Lower leg skin (tissue), 4 donors: ENCODE results near the gene STXBP1. TPM values are rescaled to one million over a fixed set of nuclear protein-coding genes. Genes with fewer than 3 reads are reported as not detected.

Experiments used
- DNase-seq, 2 donors: peaks; one replicate each; pipeline ENCODE4 v3.0.0-alpha.2; 2019; ENCODE audit warnings: low spot score in 2 of 2
- H3K4me3 ChIP-seq: fragments of 200-600 bp; sonication (generic); 2 replicates; pipeline ENCODE4 v1.5.1; 2017; ENCODE audit warnings: mild to moderate bottlenecking, low read depth; ENCODE audit not compliant: poor library complexity, severe bottlenecking
- POLR2A ChIP-seq, 2 donors: fragments of 450-650 bp; IDR thresholded peaks; one replicate each; pipeline ENCODE4 v1.6.1; 2016 to 2017; ENCODE audit warnings: antibody characterized with exemption in 2 of 2, mild to moderate bottlenecking in 1 of 2, moderate library complexity in 1 of 2
- WGBS, 2 donors: methylation state at CpG; one replicate each; pipeline ENCODE4 v1.1.5; 2018; 5-methylcytosine and 5-hydroxymethylcytosine counted together
- intact Hi-C: fragments of 100-400 bp; cut with DNase I; formaldehyde crosslinking; loops from one replicate; pipeline ENCODE4 v1.15.0; 2023; ENCODE audit warnings: low total_unique reads
- total RNA-seq, 4 donors: library from RNA; depleted of rRNA; stranded (reverse); fragments of >200 nt; gene quantifications; one replicate each; pipeline ENCODE4 v1.1.0, GENCODE V29; 2016
- TF ChIP-seq, protein P1 (sequence below), 3 donors: fragments of 450-650 bp; IDR thresholded peaks; one replicate each; pipeline ENCODE4 v1.5.1; 2016; ENCODE audit warnings: antibody characterized with exemption in 3 of 3, mild to moderate bottlenecking in 3 of 3, moderate library complexity in 2 of 3

STXBP1 gene
- total RNA-seq, 4 donors from 2014 or later: 17.4 to 66.8 (median 30.5) TPM

DNA sequence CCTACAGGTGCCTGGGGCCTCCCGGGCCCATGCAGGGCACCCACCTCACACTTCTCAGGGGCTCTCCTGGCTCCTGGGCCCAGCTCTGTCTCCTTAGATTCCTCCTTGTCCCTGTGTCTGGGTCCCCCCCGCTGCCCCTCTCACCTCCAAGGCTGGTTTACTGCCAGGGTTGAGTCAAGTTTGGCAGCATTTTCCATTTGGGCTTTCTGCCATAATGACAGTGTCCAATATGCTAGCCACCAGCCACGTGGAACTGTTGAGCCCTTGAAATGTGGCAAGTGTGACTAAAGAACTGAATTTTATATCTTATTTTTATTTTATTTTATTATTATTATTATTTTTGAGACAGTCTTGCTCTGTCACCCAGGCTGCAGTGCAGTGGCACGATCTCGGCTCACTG, 105.7 kb downstream of the STXBP1 start:
- no peak overlapping the region for H3K4me3 ChIP-seq
- intact Hi-C loops: no loop called here
- DNase-seq: no peak
- TF ChIP-seq POLR2A (IDR thresholded peaks at IDR 0.05): no peak
- TF ChIP-seq, protein P1, sequence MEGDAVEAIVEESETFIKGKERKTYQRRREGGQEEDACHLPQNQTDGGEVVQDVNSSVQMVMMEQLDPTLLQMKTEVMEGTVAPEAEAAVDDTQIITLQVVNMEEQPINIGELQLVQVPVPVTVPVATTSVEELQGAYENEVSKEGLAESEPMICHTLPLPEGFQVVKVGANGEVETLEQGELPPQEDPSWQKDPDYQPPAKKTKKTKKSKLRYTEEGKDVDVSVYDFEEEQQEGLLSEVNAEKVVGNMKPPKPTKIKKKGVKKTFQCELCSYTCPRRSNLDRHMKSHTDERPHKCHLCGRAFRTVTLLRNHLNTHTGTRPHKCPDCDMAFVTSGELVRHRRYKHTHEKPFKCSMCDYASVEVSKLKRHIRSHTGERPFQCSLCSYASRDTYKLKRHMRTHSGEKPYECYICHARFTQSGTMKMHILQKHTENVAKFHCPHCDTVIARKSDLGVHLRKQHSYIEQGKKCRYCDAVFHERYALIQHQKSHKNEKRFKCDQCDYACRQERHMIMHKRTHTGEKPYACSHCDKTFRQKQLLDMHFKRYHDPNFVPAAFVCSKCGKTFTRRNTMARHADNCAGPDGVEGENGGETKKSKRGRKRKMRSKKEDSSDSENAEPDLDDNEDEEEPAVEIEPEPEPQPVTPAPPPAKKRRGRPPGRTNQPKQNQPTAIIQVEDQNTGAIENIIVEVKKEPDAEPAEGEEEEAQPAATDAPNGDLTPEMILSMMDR (IDR thresholded peaks at IDR 0.05): no peak
- 84 to 85% methylated on average over 5 of the region's 5 CpGs for WGBS, 2 donors

DNA sequence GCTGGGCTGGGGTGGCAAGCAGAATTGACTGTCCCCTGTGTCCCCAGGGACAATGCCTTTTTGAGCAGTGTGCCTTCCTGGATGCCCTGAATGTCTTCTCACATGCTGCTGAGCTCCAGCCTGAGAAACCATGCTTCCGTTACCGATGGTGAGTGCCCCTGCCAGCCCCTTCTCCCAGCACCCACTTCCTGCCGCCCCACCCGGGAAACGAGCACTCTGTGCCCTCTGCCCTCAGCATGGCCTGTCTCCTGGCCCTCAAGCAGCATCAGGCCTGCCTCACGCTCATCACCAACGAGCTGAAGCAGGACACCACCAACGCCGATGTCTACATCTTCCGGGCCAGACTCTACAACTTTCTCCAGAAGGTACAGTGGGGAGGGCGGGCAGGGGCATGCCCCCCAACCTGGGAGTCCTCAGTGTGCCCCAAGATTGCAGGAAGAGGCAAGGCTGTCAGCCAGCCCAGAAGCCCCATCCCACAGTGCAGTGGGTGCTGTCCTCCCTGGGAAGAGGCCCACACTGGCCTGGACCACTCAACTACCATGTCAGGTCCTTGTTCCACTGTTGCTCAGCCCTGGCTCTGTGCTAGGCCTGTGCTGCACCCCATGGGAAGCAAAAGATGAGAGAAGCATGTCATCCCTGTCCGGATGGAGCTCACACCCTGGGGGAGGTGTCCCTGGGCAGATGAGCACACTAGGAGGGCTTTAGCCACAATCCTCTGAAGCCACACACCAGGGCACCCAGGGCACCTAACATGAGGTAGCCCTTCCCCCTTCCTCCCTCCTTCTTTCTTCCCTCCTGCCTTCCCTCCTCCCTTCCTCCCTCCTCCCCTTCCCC, 108.2 kb downstream of the STXBP1 start:
- TF ChIP-seq, protein P1 (IDR thresholded peaks at IDR 0.05): no peak
- TF ChIP-seq POLR2A (IDR thresholded peaks at IDR 0.05): no peak
- intact Hi-C loops: no loop called here
- 78 to 84% methylated on average over 12 of the region's 12 CpGs for WGBS, 2 donors
- DNase-seq: no peak
- H3K4me3 ChIP-seq: no peak overlapping the region

DNA sequence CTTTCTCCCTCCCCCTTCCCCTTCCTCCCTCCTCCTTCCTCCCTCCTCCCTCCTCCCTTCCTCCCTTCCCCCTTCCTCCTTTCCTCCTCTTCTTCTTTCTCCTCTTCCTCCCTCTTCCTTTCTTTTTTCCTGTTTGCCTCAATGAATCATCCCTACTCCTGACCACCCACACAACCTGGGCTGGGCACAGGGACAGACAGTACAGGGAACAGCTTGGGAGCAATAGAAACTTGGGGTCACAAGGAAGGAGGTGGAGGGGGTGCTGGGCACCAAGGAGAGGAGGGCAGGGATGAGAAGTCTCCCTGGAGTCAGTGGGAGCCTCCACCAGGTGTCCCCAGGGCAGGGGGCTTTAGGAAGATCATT, 108.8 kb downstream of the STXBP1 start:
- no peak for DNase-seq
- intact Hi-C loops: no loop called here
- no peak for TF ChIP-seq POLR2A (IDR thresholded peaks at IDR 0.05)
- TF ChIP-seq, protein P1 (IDR thresholded peaks at IDR 0.05): no peak
- no peak overlapping the region for H3K4me3 ChIP-seq

DNA sequence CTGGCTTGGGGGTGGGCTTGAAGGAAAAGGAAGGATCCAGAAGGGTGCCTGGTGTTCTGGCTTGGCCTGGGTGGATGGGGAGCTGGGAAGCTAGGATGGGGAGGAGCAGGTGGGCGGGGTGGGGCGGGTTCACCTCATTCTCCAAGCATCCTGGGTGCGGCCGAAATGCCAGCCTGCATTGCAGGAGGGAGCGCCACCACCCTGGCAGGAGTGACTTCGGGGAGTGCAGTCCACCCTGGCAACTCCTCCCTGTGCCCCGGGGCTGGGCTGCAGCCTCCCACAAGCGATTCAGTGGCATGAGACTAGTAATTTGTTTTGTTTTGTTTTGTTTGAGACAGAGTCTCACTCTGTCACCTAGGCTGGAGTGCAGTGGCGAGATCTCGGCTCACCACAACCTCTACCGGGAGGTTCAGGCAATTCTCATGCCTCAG, 109.3 kb downstream of the STXBP1 start:
- intact Hi-C loops: no loop called here
- TF ChIP-seq, protein P1 (IDR thresholded peaks at IDR 0.05): no peak
- no peak for TF ChIP-seq POLR2A (IDR thresholded peaks at IDR 0.05)
- no peak for DNase-seq
- H3K4me3 ChIP-seq: no peak overlapping the region
- 33 to 40% methylated on average over 10 to 11 of the region's 11 CpGs for WGBS, 2 donors

DNA sequence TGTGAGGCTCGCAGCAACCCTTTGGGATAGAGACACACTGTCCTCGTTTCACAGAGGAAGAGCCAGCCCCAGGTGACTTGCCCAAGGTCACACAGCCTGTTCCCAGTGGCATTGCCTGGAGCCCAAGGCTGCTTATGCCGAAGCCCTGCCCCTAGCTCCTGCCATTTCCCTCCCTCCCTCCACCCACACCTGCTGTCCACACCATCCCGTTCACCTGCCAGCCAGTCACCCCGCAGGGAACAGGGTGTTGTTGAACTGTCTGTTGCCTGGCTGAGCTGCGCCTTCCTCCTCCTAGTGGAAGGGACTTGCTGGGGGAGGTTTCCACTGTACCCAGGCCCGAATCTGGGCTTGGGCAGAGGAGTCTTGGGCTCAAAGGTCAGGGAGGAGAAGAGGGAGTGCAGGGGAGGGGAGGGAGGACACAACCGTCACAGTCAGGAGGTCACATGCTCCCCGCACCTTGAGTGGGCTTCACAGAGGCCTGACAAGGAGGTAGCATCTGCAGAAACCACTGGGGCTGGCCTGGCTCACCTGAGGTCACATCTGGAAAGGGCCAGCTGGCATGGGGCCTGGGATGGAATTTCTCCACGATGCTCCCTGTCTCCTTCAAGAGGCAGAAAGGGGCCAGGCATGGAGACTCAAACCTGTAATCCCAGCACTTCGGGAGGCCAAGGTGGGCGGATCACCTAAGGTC, 110.1 kb downstream of the STXBP1 start:
- TF ChIP-seq, protein P1 (IDR thresholded peaks at IDR 0.05): no peak
- TF ChIP-seq POLR2A (IDR thresholded peaks at IDR 0.05): no peak
- H3K4me3 ChIP-seq: no peak overlapping the region
- WGBS, 2 donors: 76% methylated on average over 12 of the region's 12 CpGs
- no peak for DNase-seq
- intact Hi-C loops: no loop called here
